Measurements from ENCODE around the gene CDC42BPB. TPM values are rescaled to one million over a fixed set of nuclear protein-coding genes. Genes with fewer than 3 reads are reported as not detected.

CDC42BPB gene
- total RNA-seq, 4 donors from 2014 or later: 80.6 to 157 (median 118) TPM

- TF ChIP-seq CTCF (IDR thresholded peaks at IDR 0.05): no peak
- no peak for TF ChIP-seq POLR2A (IDR thresholded peaks at IDR 0.05)
- H3K4me3 ChIP-seq: no peak overlapping the region
- H3K4me1 ChIP-seq: peaks cover 0 to under 1% of the 10 kb centered on the region in 2 donors
- H3K9me3 ChIP-seq: no peaks in the 10 kb centered on the region
- DNase-seq: no peak
- no peaks in the 10 kb centered on the region for H3K36me3 ChIP-seq
- H3K27me3 ChIP-seq: no peaks in the 10 kb centered on the region
- intact Hi-C loops (cut with DNase I; ENCODE audit: low total_unique reads): no loop called here
- no peak overlapping the region for H3K27ac ChIP-seq
Measured at GRCh38 chr14:103009559-103009958, 47.8 kb downstream of the CDC42BPB start.

- Histone ChIP-seq H3K4me3 (no peak overlapping the region), H3K4me1 (no peaks in the 10 kb centered on the region), H3K9me3 (no peaks in the 10 kb centered on the region), H3K27me3 (no peaks in the 10 kb centered on the region), H3K27ac (no peak overlapping the region), H3K36me3 (no peaks in the 10 kb centered on the region)
- intact Hi-C loops (cut with DNase I; ENCODE audit: low total_unique reads): no loop called here
- no peak for DNase-seq
- no peak for TF ChIP-seq POLR2A (IDR thresholded peaks at IDR 0.05)
- TF ChIP-seq CTCF (IDR thresholded peaks at IDR 0.05): no peak
Measured at GRCh38 chr14:103008768-103009357, 48.5 kb downstream of the CDC42BPB start.

GRCh38 chr14:103008126-103008525 lies 49.2 kb downstream of the CDC42BPB start:
- DNase-seq: no peak
- Histone ChIP-seq H3K4me1 (no peaks in the 10 kb centered on the region), H3K36me3 (no peaks in the 10 kb centered on the region), H3K4me3 (no peak overlapping the region), H3K27me3 (no peaks in the 10 kb centered on the region), H3K9me3 (no peaks in the 10 kb centered on the region), H3K27ac (no peak overlapping the region)
- intact Hi-C loops (cut with DNase I; ENCODE audit: low total_unique reads): no loop called here
- TF ChIP-seq POLR2A (IDR thresholded peaks at IDR 0.05): no peak
- no peak for TF ChIP-seq CTCF (IDR thresholded peaks at IDR 0.05)

GRCh38 chr14:103007555-103007954 lies 49.8 kb downstream of the CDC42BPB start:
- no peaks in the 10 kb centered on the region for H3K27me3 ChIP-seq
- H3K9me3 ChIP-seq: no peaks in the 10 kb centered on the region
- intact Hi-C loops (cut with DNase I; ENCODE audit: low total_unique reads): no loop called here
- no peak overlapping the region for H3K27ac ChIP-seq
- TF ChIP-seq POLR2A (IDR thresholded peaks at IDR 0.05) (no peak), CTCF (IDR thresholded peaks at IDR 0.05) (no peak)
- no peaks in the 10 kb centered on the region for H3K4me1 ChIP-seq
- H3K36me3 ChIP-seq: no peaks in the 10 kb centered on the region
- no peak overlapping the region for H3K4me3 ChIP-seq
- DNase-seq: peak in 1 of 2 donors; percentile 35

GRCh38 chr14:103006991-103007520 lies 50.3 kb downstream of the CDC42BPB start:
- intact Hi-C loops (cut with DNase I; ENCODE audit: low total_unique reads): no loop called here
- Histone ChIP-seq H3K4me3 (no peak overlapping the region), H3K4me1 (no peaks in the 10 kb centered on the region), H3K27me3 (no peaks in the 10 kb centered on the region), H3K27ac (no peak overlapping the region), H3K9me3 (no peaks in the 10 kb centered on the region), H3K36me3 (no peaks in the 10 kb centered on the region)
- no peak for DNase-seq
- TF ChIP-seq CTCF (IDR thresholded peaks at IDR 0.05) (no peak), POLR2A (IDR thresholded peaks at IDR 0.05) (no peak)
